Nephron (organoid): Measurements from ENCODE around the gene MTARC1.

Experiments used
- H3K27ac Mint-ChIP-seq, 3 experiments: 2 replicates each; pipeline ENCODE4 v1.8.0; 2020; ENCODE audit warnings: mixed read lengths in 3 of 3, mild to moderate bottlenecking in 2 of 3, moderate library complexity in 1 of 3
- H3K27me3 Mint-ChIP-seq: 2 replicates; pipeline ENCODE4 v1.8.0; 2021; ENCODE audit warnings: low read depth, mild to moderate bottlenecking, moderate library complexity, mixed read lengths
- H3K36me3 Mint-ChIP-seq: 2 replicates; pipeline ENCODE4 v1.8.0; 2020; ENCODE audit warnings: low read depth, mixed read lengths
- H3K4me1 Mint-ChIP-seq: 2 replicates; pipeline ENCODE4 v1.8.0; 2020; ENCODE audit warnings: mixed read lengths
- H3K4me3 Mint-ChIP-seq, 3 experiments: 2 replicates each; pipeline ENCODE4 v1.8.0; 2020; ENCODE audit warnings: mild to moderate bottlenecking in 3 of 3, mixed read lengths in 3 of 3, moderate library complexity in 2 of 3
- H3K9me3 Mint-ChIP-seq: 2 replicates; pipeline ENCODE4 v1.8.0; 2020; ENCODE audit warnings: mixed read lengths
- CTCF ChIP-seq, 3 experiments: fragments of 200-600 bp; sonication (generic); IDR thresholded peaks; one replicate each; pipeline ENCODE4 v1.5.0; 2021; ENCODE audit warnings: antibody characterized with exemption in 3 of 3; ENCODE audit not compliant: unreplicated experiment in 3 of 3

Gene MTARC1

GRCh38 chr1:220786337-220787068 lies at the start of gene MTARC1:
Gene MTARC1 (plus strand): TSS chr1:220786913. CDS start chr1:220786945, 32 bp downstream.
- peaks cover 10% of the 10 kb centered on the region for H3K4me1 Mint-ChIP-seq
- no peaks in the 10 kb centered on the region for H3K9me3 Mint-ChIP-seq
- peak within 1 kb of the TSS; percentile 85 to 87 (median 85) for H3K4me3 Mint-ChIP-seq
- peaks cover 18% of the 10 kb centered on the region for H3K27me3 Mint-ChIP-seq
- TF ChIP-seq CTCF (IDR thresholded peaks at IDR 0.05; ENCODE audit: unreplicated experiment in 3 of 3), result peak in 2 of 3 experiments; percentile 13 to 14
- H3K36me3 Mint-ChIP-seq, result no peaks in the 10 kb centered on the region
- peak within 1 kb of the TSS; percentile 49 to 84 (median 52) for H3K27ac Mint-ChIP-seq

- Mint-ChIP-seq H3K9me3 (peaks cover 4% of the 10 kb centered on the region), H3K4me1 (no peaks in the 10 kb centered on the region), H3K27ac (no peak overlapping the region), H3K36me3 (no peaks in the 10 kb centered on the region), H3K4me3 (no peak overlapping the region), H3K27me3 (peaks cover 8% of the 10 kb centered on the region)
- no peak for TF ChIP-seq CTCF (IDR thresholded peaks at IDR 0.05; ENCODE audit: unreplicated experiment in 3 of 3)
Measured at GRCh38 chr1:220741349-220741748, 45.4 kb upstream of the MTARC1 start.

- Mint-ChIP-seq H3K9me3 (peaks cover 4% of the 10 kb centered on the region), H3K4me3 (no peak overlapping the region), H3K4me1 (peaks cover under 1% of the 10 kb centered on the region), H3K27ac (no peak overlapping the region), H3K27me3 (peaks cover 8% of the 10 kb centered on the region), H3K36me3 (no peaks in the 10 kb centered on the region)
- no peak for TF ChIP-seq CTCF (IDR thresholded peaks at IDR 0.05; ENCODE audit: unreplicated experiment in 3 of 3)
Measured at GRCh38 chr1:220741825-220742224, 44.9 kb upstream of the MTARC1 start.

- TF ChIP-seq CTCF (IDR thresholded peaks at IDR 0.05; ENCODE audit: unreplicated experiment in 3 of 3), result no peak
- H3K9me3 Mint-ChIP-seq, result peaks cover 4% of the 10 kb centered on the region
- peaks cover 7% of the 10 kb centered on the region for H3K4me1 Mint-ChIP-seq
Measured at GRCh38 chr1:220742520-220742919, 44.2 kb upstream of the MTARC1 start.

GRCh38 chr1:220746851-220747250 lies 39.9 kb upstream of the MTARC1 start:
- no peak for TF ChIP-seq CTCF (IDR thresholded peaks at IDR 0.05; ENCODE audit: unreplicated experiment in 3 of 3)
- no peaks in the 10 kb centered on the region for H3K9me3 Mint-ChIP-seq
- H3K27me3 Mint-ChIP-seq, result peaks cover 5% of the 10 kb centered on the region
- peak overlapping the region; percentile 89 to 92 (median 92) for H3K27ac Mint-ChIP-seq
- peaks cover 40% of the 10 kb centered on the region for H3K4me1 Mint-ChIP-seq
- peak overlapping the region; percentile 93 to 97 (median 95) for H3K4me3 Mint-ChIP-seq
- H3K36me3 Mint-ChIP-seq, result no peaks in the 10 kb centered on the region

More at GRCh38 chr1:220742520-220742919, 44.2 kb upstream of the MTARC1 start:
- Mint-ChIP-seq H3K36me3 (no peaks in the 10 kb centered on the region), H3K27ac (no peak overlapping the region), H3K4me3 (no peak overlapping the region), H3K27me3 (peaks cover 6% of the 10 kb centered on the region)
